ENCODE results near the gene CDH22. TPM values are rescaled to one million over a fixed set of nuclear protein-coding genes. Genes with fewer than 3 reads are reported as not detected.

Gene CDH22
- total RNA-seq, 2 donors from 2014 or later = not detected

DNA sequence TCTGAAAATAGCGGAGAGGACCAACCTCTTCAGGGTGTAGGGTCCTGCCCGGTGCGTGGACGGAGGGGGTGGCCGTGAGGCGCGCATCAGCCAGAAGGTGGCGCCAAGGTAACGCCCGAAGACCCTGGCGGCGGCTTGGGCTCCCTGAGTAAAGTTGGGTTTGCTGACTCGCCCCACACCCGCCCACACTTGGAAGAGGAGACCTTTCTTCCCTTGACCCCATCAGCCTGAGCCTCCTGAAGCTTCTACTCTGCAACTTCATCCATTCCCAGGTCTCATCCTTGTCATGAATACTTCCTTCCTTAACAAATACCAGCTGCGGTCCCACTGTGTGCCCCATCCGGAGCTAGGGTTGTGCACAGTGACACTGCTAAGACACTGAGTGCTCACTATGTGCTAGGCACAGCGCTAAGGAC, 175.6 kb downstream of the CDH22 start:
- peaks cover 34% of the 10 kb centered on the region for H3K27me3 Mint-ChIP-seq (ENCODE audit: low read depth)
- no peak overlapping the region for H3K27ac Mint-ChIP-seq
- H3K36me3 Mint-ChIP-seq (ENCODE audit: insufficient read depth in 2 of 2) = no peaks in the 10 kb centered on the region

DNA sequence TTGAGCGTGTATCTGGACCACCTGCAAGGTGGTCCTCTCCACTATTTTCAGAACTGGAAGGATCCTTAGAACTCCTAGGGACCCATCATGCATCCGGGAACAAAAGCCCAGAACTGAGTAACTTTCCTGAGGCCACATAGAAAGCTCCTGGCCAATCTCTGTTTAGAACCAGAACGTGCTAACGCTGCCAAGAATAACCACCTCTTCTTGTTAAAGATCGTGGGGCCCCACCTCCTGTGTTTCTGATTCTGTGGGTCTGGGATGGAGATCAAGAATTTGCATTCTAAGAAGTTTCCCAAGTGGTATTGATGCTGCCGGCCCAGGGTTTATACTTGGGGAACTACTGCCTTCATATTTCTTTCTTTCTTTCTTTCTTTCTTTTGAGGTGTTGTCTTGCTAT, 176.9 kb downstream of the CDH22 start:
- Mint-ChIP-seq H3K36me3 (ENCODE audit: insufficient read depth in 2 of 2) (no peaks in the 10 kb centered on the region), H3K27me3 (ENCODE audit: low read depth) (peaks cover 34% of the 10 kb centered on the region), H3K27ac (no peak overlapping the region), H3K9me3 (no peaks in the 10 kb centered on the region), H3K4me1 (ENCODE audit: low read depth) (peaks cover 9% of the 10 kb centered on the region), H3K4me3 (no peak overlapping the region)
- ATAC-seq (replicated peaks in 1 of 2) (no peak), DNase-seq (no peak)

More for the DNA sequence above, 175.6 kb downstream of the CDH22 start:
- Mint-ChIP-seq H3K4me3 (no peak overlapping the region), H3K9me3 (no peaks in the 10 kb centered on the region), H3K4me1 (ENCODE audit: low read depth) (peaks cover 9% of the 10 kb centered on the region)
- DNase-seq (peak; percentile 72 to 74), ATAC-seq (replicated peaks in 1 of 2) (peak; percentile 91 to 93)

DNA sequence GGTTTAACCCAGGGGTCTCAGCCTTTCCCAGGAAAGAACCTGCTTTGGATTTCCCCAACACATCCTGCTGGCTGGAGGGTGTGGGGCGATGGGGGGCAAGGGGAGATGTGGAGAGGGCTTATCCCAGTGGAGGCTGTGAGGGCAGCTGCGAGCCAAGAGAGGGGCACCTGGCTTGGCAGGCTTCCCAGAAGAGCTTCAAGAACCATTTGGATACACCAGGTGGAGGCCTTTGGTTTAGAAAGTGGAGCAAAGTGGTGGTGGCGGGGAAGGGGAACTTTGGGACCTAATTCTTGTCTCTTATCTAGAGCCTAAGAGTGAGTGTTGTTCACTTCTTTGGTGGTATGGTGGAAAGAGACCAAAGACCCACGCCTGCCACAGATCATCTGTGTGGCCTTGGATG, 177.8 kb downstream of the CDH22 start:
- Mint-ChIP-seq H3K9me3 (no peaks in the 10 kb centered on the region), H3K36me3 (ENCODE audit: insufficient read depth in 2 of 2) (no peaks in the 10 kb centered on the region), H3K4me3 (no peak overlapping the region), H3K27me3 (ENCODE audit: low read depth) (peaks cover 34% of the 10 kb centered on the region), H3K4me1 (ENCODE audit: low read depth) (peaks cover 9% of the 10 kb centered on the region), H3K27ac (no peak overlapping the region)
- no peak for DNase-seq
- no peak for ATAC-seq (replicated peaks in 1 of 2)

DNA sequence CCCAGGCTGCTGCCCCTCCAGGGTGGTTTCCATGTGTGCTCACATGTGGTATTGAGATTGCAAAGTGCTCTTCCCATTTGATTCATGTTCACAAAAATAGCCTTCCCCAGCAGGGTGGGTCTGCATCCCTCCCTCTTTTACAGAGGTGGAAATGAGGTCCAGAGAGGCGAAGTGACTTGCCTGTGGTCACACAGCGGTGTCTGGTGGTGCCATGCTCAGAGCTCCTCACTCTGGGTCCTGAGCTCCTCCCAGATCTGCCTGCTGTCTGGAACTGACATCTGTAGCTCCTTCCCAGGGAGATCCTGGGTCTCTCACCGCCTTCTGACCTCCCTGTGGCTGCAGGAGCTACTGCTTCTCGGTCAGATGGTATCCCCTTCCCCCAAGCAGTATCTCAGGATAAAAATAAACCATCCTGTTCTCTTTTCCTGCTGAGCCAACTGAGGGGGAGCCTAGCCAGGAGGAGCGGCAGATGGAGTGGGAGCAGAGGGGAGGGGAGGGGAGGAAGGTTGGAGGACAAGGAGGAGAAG, 178.3 kb downstream of the CDH22 start:
- Mint-ChIP-seq H3K9me3 (no peaks in the 10 kb centered on the region), H3K4me3 (no peak overlapping the region), H3K27me3 (ENCODE audit: low read depth) (peaks cover 32% of the 10 kb centered on the region), H3K27ac (no peak overlapping the region), H3K36me3 (ENCODE audit: insufficient read depth in 2 of 2) (no peaks in the 10 kb centered on the region), H3K4me1 (ENCODE audit: low read depth) (peaks cover 9% of the 10 kb centered on the region)
- ATAC-seq (replicated peaks in 1 of 2) = peak in 1 of 2 donors; percentile 50
- no peak for DNase-seq

DNA sequence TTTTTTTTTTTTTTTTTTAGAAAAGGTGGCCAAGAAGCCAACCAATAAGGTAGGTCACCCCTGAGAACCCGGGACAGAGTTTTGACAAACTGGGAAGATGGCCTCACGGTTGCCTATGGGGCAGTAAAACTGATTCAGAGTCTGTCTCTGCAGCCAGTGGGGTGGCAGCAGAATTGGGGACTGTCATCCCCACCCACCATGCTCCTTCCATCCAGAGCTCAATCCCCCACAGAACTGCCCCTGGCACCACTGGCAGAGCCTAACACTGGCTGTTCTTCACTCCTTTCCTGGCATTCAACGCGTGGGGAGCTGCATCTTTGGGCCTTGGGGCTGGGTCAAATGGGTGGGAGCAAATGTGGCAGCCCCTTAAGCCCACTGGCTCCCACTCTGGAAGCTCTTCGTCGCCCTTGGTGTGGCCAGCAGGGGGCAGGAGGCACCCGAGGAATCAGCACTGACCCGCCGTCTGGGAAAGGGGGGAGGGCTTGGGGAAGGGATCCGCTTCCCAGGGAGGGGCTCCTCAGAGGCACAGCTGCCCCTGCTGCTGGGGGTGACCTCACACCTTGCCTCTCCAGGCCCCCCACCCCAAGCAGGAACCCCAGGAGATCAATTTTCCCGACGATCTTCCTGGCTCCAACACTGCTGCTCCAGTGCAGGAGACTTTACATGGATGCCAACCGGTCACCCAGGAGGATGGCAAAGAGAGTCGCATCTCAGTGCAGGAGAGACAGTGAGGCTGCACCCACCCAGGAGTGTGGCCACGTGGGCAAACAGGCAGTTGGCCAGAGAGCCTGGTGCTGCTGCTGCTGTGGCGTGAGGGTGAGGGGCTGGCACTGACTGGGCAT, 179.8 kb downstream of the CDH22 start:
- Mint-ChIP-seq H3K27ac (no peak overlapping the region), H3K4me3 (no peak overlapping the region), H3K9me3 (no peaks in the 10 kb centered on the region), H3K36me3 (ENCODE audit: insufficient read depth in 2 of 2) (no peaks in the 10 kb centered on the region), H3K27me3 (ENCODE audit: low read depth) (peaks cover 27% of the 10 kb centered on the region), H3K4me1 (ENCODE audit: low read depth) (peaks cover 9% of the 10 kb centered on the region)
- DNase-seq (no peak), ATAC-seq (replicated peaks in 1 of 2) (no peak)

DNA sequence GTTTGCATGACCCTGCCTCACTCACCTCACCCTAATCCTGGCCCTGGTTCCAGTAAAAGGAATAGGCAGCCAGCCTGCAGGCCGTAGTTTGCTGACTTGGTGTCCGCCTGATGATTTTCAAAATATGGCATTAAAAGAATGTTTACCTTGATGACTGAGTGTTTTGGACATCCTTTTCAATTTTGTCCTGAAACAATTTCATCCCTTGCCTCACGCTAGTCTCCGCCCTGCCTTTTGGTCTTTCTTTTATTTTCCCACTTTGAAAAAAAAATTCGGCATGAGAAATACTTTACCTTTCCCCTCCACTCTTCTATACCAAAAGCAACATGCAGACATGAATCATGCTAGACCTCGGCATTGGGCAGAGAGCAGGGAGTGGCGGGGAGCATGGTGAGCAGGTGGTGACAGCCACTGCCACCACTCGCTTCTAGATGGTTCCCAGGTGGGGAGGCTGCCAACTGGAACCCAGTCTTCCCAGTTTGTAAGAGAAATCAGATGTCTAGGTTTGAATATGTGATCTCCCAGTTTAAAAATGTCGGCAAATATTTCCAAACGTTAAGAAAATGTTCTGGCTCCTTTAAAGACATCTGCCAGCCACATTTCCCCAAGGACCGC, 180.8 kb downstream of the CDH22 start:
- Mint-ChIP-seq H3K4me3 (no peak overlapping the region), H3K9me3 (no peaks in the 10 kb centered on the region), H3K36me3 (ENCODE audit: insufficient read depth in 2 of 2) (no peaks in the 10 kb centered on the region), H3K4me1 (ENCODE audit: low read depth) (peaks cover 3% of the 10 kb centered on the region), H3K27ac (no peak overlapping the region), H3K27me3 (ENCODE audit: low read depth) (peaks cover 19% of the 10 kb centered on the region)
- DNase-seq (no peak), ATAC-seq (replicated peaks in 1 of 2) (no peak)

DNA sequence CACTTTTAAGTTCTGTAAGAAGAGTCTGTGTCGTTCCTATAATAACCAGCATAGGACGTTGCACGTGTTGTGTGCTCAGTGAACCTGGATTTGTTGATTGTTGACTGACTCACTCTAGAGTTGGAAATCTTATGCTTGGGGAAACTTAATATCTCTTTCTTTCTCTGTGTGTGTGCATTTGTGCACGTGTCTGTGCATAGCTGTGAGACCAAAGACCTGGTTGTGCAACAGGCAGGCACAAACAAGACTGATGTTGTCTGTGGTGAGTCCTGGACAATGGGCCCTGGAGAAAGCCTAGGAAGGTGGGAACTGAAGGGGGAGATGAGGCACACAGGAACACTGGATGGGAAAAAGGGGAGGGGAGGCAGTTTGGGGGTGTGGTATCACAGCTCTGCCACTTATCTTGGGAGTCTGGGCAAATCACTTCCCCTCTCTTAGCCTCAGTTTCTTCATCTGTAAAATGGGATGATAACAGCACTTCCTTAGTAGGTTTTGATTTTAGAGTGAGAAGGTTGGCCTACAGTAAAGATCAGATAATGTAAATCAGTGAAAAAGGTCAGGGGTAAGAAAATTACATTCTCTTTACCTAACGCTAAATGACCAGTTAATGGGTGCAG, 181.8 kb downstream of the CDH22 start:
- Mint-ChIP-seq H3K4me1 (ENCODE audit: low read depth) (no peaks in the 10 kb centered on the region), H3K36me3 (ENCODE audit: insufficient read depth in 2 of 2) (no peaks in the 10 kb centered on the region), H3K27ac (no peak overlapping the region), H3K9me3 (no peaks in the 10 kb centered on the region), H3K27me3 (ENCODE audit: low read depth) (peaks cover 11% of the 10 kb centered on the region), H3K4me3 (no peak overlapping the region)
- no peak for DNase-seq
- no peak for ATAC-seq (replicated peaks in 1 of 2)

Other genes starting within 250 kb of the CDH22 start
- gene NCOA5, start 218.5 kb downstream of the CDH22 start, total RNA-seq = 10 to 100 TPM; 18.2 to 19.2 TPM
- gene CD40, start 190.2 kb downstream of the CDH22 start, total RNA-seq = 1 to 10 TPM; 3.6 to 4.2 TPM
- 10 to 100 TPM; 63.9 to 90.5 TPM for gene ELMO2, start 98.1 kb upstream of the CDH22 start, total RNA-seq
- 1 to 10 TPM; 1.1 to 1.5 TPM for gene ZNF334, start 205.1 kb upstream of the CDH22 start, total RNA-seq
- gene OCSTAMP, start 242.2 kb upstream of the CDH22 start, total RNA-seq = under 1 TPM in 1 of 2 donors, not detected in 1; 0.12 TPM